Tibial artery (tissue), 4 donors: Measurements from ENCODE around the gene BNC2.

Source experiments
- DNase-seq, 2 donors: peaks; one replicate each; pipeline ENCODE4 v3.0.0-alpha.2; 2019
- H3K27ac ChIP-seq, 2 donors: fragments of 200-600 bp; sonication (generic) in 1 of 2; 1 replicate in 1 of 2; 2 replicates in 1 of 2; pipeline ENCODE4 v1.5.1; 2018 to 2019; ENCODE audit warnings: mild to moderate bottlenecking in 1 of 2
- H3K27me3 ChIP-seq, 2 donors: fragments of 200-600 bp; sonication (generic) in 1 of 2; one replicate each; pipeline versions ENCODE4 v1.5.1 to v1.6.0; 2016 to 2019
- H3K36me3 ChIP-seq, 3 donors: fragments of 200-600 bp; sonication (generic) in 2 of 3; one replicate each; pipeline ENCODE4 v1.5.1; 2016 to 2019; ENCODE audit warnings: mild to moderate bottlenecking in 2 of 3
- H3K4me1 ChIP-seq, 4 donors: fragments of 200-600 bp; sonication (generic) in 2 of 4; 1 replicate in 3 of 4; 2 replicates in 1 of 4; pipeline ENCODE4 v1.5.1; 2016 to 2019
- H3K4me3 ChIP-seq, 2 donors: fragments of 200-600 bp; sonication (generic) in 1 of 2; 1 replicate in 1 of 2; 2 replicates in 1 of 2; pipeline ENCODE4 v1.5.1; 2018 to 2019; ENCODE audit warnings: mild to moderate bottlenecking in 2 of 2
- H3K9me3 ChIP-seq, 3 donors: fragments of 200-600 bp; sonication (generic) in 1 of 3; one replicate each; pipeline ENCODE4 v1.5.1; 2016 to 2019
- intact Hi-C: fragments of 100-400 bp; cut with DNase I; formaldehyde crosslinking; loops from one replicate; pipeline ENCODE4 v1.15.0; 2023; ENCODE audit warnings: low total_unique reads
- TF ChIP-seq, protein P1 (sequence below), 2 experiments: fragments of 200-600 bp in 1 of 2; fragments of 450-650 bp in 1 of 2; IDR thresholded peaks; one replicate each; pipeline ENCODE4 v1.5.1; 2017 to 2019; ENCODE audit warnings: antibody characterized with exemption in 2 of 2, mild to moderate bottlenecking in 1 of 2, moderate library complexity in 1 of 2

Gene BNC2

DNA sequence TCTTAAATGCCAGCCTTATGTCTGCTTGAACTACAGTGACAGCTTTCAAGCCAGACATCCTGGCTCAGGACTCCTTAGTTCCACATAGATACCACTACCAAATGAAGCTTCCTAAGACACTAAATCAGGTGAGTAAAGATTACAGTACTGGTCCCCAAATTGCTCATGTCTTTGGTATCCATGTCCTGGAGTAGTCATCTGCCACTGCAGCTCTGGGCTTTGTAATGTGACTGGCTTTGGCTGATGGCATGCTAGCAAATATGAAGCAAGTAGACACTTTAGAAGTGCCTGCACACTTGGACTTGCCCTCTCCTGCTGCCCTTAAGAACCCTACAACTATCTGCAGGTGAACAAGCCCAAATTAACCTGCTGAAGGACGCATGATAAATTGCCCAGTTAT is 334.9 kb downstream of the BNC2 start:
- H3K9me3 ChIP-seq = no peaks in the 10 kb centered on the region
- H3K27ac ChIP-seq = no peak overlapping the region
- no peak overlapping the region for H3K4me3 ChIP-seq
- no peaks in the 10 kb centered on the region for H3K36me3 ChIP-seq
- H3K27me3 ChIP-seq = no peaks in the 10 kb centered on the region
- intact Hi-C loops = no loop called here
- DNase-seq = no peak
- no peaks in the 10 kb centered on the region for H3K4me1 ChIP-seq
- TF ChIP-seq, protein P1, sequence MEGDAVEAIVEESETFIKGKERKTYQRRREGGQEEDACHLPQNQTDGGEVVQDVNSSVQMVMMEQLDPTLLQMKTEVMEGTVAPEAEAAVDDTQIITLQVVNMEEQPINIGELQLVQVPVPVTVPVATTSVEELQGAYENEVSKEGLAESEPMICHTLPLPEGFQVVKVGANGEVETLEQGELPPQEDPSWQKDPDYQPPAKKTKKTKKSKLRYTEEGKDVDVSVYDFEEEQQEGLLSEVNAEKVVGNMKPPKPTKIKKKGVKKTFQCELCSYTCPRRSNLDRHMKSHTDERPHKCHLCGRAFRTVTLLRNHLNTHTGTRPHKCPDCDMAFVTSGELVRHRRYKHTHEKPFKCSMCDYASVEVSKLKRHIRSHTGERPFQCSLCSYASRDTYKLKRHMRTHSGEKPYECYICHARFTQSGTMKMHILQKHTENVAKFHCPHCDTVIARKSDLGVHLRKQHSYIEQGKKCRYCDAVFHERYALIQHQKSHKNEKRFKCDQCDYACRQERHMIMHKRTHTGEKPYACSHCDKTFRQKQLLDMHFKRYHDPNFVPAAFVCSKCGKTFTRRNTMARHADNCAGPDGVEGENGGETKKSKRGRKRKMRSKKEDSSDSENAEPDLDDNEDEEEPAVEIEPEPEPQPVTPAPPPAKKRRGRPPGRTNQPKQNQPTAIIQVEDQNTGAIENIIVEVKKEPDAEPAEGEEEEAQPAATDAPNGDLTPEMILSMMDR (IDR thresholded peaks at IDR 0.05) = no peak

DNA sequence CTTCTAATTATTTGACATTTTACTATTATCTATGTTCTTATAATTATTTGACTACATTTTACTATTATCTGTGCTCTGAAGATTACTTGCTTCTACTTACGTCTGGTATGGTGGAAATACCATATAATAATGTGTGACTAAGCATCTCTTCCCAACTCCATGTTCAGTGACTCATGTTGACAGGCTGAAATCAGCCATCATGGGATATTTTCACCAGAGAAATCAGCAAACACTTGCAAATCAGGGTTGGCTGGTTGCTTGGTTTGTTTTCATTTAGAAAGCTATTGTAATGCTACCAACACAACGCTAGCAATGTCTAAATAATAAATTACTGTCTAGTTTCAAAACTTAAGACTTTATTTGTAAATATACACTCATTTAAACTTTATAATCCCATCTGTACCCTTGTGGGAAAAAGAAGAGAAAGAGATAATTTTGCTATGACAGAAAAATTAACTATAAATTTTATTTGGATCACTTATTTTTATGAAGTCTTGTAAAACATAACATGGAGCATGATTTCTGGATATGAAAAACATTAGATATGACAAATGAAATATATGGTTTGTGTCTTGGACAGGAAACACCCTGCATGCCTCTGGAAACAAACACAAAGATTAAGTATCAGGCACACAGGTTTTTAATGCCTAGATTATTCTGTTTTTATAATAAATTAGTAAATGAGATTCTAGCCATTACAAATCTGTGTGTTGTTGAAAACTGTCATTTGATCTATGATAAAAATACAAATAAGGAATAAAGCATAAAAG is 337.6 kb downstream of the BNC2 start:
- no peak overlapping the region for H3K27ac ChIP-seq
- no peaks in the 10 kb centered on the region for H3K9me3 ChIP-seq
- H3K36me3 ChIP-seq = no peaks in the 10 kb centered on the region
- H3K4me1 ChIP-seq = no peaks in the 10 kb centered on the region
- H3K27me3 ChIP-seq = no peaks in the 10 kb centered on the region
- no peak overlapping the region for H3K4me3 ChIP-seq
- DNase-seq = no peak
- intact Hi-C loops = no loop called here
- TF ChIP-seq, protein P1 (IDR thresholded peaks at IDR 0.05) = no peak

DNA sequence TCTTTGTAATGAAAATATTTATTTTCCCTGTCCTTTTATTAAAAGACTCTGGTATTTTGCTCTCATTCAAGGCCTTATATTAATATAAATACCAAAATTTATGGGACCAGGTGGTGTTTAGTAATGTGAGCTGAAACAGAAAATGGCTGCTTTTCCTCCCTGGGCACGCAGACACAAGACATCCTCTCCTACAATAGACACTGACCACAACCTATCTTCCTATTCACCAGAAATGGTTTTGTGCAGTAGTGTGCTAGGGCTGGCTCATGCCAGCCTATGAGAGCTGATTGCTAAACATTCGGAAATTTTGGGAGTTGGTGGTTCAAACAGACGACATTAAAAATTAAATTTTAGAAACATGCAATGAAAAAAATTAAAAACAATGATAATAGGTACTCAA is 338.2 kb downstream of the BNC2 start:
- intact Hi-C loops = no loop called here
- no peaks in the 10 kb centered on the region for H3K36me3 ChIP-seq
- DNase-seq = no peak
- TF ChIP-seq, protein P1 (IDR thresholded peaks at IDR 0.05) = no peak
- H3K4me3 ChIP-seq = no peak overlapping the region
- no peaks in the 10 kb centered on the region for H3K9me3 ChIP-seq
- H3K4me1 ChIP-seq = no peaks in the 10 kb centered on the region
- no peak overlapping the region for H3K27ac ChIP-seq
- no peaks in the 10 kb centered on the region for H3K27me3 ChIP-seq

DNA sequence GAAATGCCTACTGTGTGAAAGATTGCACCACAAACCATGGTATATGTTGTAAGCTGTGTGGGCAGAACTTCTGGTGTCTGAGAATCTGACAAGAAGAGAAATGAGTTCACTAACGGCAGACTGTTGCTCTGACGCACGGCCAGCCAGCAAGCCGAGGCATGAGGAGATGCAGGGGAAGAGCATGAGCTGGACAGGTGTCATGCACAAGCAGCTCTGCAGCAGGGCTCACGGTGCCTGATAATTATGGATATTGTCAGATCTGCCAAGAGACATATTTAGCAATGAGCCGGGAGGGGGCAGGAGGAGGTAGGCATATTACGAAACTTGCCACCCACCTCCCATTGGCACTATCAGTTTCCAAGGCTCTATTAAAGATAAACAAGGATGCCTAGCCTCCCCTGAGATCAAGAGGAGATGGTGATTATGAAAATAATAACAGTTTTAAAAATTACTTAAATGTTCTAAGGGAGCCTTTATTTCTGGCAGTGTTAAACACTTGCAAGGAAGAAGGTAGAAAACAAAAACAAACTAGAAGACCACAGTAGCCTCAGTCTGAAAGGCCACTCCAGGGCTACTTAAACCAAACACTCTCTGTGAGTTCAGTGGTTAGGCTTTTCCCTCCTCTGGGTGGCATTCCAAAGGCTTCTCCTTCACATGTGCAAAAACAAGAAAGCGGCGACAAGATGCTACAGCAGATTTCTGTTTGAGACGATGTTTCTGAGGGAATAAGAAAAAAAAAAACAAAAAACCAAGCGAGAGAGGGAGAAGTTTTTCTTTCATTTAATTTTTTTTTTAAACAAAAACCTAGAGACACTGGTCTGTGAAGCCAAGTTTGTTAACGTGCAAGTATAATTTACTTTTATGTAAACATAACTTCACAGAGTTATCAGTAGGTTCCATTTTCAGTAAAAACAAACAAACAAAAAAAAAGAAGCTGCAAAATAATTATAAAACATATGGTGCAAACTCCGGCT is 339.5 kb downstream of the BNC2 start:
- H3K4me1 ChIP-seq = no peaks in the 10 kb centered on the region
- H3K9me3 ChIP-seq = no peaks in the 10 kb centered on the region
- H3K36me3 ChIP-seq = no peaks in the 10 kb centered on the region
- no peak overlapping the region for H3K4me3 ChIP-seq
- H3K27me3 ChIP-seq = no peaks in the 10 kb centered on the region
- TF ChIP-seq, protein P1 (IDR thresholded peaks at IDR 0.05) = no peak
- no peak overlapping the region for H3K27ac ChIP-seq
- intact Hi-C loops = no loop called here
- no peak for DNase-seq

DNA sequence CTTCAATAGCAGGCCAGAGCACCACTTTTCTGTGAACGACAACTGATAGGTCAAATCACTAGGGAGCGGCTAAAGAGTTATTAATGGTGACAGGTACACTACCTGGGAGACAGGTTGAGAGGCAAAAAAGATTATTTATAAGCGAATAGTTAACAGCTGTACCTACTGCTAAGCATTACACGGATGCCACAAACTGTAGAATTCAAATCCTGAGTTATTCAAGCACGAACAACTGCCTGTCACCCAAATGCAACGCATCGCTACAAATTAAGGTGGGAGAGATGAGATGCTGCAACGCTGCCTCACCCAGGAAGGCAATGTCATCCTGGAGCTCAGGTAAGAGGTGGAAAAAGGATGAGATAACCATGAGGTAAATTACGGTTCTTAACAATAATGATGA is 342.9 kb downstream of the BNC2 start:
- intact Hi-C loops = no loop called here
- H3K4me3 ChIP-seq = no peak overlapping the region
- TF ChIP-seq, protein P1 (IDR thresholded peaks at IDR 0.05) = no peak
- H3K4me1 ChIP-seq = peaks cover 0 to 5% (median 2%) of the 10 kb centered on the region in 4 donors
- H3K9me3 ChIP-seq = no peaks in the 10 kb centered on the region
- no peaks in the 10 kb centered on the region for H3K36me3 ChIP-seq
- H3K27ac ChIP-seq = no peak overlapping the region
- H3K27me3 ChIP-seq = no peaks in the 10 kb centered on the region
- DNase-seq = no peak
